Measurements from ENCODE around the gene ERI3.

The ERI3 gene

GRCh38 chr1:44354840-44355581, at the start of gene ERI3:
ERI3 (minus strand) TSS chr1:44355257; CDS start chr1:44355026, 231 bp downstream.
- peak; percentile 96 for DNase-seq

- no peak for DNase-seq
Measured at GRCh38 chr1:44401256-44402228, 46.5 kb upstream of the ERI3 start.

DNA sequence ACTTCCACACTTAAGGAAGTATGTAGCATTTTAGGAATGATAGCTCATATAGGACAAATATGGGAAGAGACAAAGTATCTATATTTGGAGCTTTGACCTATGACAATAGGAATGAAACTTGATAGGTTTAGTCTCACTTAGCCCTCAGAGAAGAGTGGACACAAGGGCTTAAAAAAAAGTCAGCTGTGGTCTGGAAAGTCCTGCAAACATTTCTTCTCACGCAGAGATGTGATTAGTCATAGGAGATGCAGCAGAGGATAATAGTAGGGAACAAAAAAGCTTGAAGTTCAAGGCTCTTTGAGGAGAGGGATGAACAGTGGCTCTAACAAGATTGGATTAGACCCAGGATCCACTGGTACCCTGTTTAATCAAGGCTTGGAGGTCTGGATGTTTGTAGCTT, 35.2 kb upstream of the ERI3 start:
- DNase-seq = peak; percentile 2

DNA sequence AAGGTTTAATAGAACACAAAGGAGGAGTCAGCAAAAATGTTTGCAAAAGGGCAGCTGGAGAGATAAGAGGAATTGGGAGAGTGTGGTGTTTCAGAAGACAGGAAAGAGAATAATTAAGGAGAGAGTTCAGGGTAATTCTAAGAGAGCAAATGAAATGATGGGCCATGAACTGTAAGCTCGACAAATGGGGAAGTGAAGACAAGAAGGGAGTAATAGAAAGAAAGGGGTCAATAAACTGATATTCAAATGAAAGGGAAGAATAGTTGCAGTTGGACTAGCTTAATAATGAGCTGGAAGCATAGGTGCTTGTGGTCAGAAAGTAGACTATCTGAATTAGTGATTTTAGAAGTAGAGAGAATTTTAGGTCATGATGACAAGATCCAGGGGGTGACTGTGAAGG, 34.4 kb upstream of the ERI3 start:
- peak; percentile 13 for DNase-seq

DNA sequence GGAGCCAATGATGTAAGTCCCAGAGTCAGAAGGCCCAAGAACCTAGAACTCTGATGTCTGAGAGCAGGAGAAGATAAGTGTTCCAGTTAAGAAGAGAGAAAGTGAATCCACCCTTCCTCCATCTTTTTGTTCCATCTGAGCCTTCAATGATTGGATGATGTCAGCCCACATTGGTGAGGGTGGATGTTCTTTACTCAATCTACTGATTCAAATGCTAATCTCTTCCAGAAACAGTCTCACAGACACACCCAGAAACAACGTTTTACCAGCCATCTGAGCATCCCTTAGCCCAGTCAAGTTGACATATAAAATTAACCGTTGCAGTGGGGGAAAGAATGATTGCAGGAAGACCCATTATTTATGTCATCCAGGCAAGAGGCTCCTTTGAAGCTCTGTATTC, 33.5 kb upstream of the ERI3 start:
- no peak for DNase-seq

DNA sequence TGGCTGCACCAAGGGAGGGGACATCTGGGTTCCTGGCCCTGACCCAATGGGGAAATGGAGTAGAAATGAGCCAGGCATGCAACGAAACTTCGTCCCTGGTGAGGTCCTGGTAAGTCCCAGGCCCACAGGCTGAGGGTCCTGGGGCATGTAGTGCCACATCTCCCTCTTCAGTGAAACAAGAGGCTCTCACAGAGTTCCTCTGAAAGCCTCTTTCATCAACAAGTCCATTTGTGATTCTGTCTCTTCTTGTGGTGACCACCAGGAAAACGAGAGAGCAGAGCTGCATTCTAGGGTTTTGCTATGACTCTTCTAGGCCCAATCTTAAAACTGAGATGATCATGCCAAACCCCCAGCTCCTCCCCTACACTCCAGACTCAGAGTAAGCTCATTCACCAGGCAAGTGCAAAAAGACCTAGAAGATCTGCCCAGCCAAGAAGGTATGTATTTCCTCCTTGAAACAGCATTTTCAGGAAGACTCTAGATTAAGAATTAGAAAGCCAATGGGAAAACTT, 25.7 kb upstream of the ERI3 start:
- DNase-seq = no peak

DNA sequence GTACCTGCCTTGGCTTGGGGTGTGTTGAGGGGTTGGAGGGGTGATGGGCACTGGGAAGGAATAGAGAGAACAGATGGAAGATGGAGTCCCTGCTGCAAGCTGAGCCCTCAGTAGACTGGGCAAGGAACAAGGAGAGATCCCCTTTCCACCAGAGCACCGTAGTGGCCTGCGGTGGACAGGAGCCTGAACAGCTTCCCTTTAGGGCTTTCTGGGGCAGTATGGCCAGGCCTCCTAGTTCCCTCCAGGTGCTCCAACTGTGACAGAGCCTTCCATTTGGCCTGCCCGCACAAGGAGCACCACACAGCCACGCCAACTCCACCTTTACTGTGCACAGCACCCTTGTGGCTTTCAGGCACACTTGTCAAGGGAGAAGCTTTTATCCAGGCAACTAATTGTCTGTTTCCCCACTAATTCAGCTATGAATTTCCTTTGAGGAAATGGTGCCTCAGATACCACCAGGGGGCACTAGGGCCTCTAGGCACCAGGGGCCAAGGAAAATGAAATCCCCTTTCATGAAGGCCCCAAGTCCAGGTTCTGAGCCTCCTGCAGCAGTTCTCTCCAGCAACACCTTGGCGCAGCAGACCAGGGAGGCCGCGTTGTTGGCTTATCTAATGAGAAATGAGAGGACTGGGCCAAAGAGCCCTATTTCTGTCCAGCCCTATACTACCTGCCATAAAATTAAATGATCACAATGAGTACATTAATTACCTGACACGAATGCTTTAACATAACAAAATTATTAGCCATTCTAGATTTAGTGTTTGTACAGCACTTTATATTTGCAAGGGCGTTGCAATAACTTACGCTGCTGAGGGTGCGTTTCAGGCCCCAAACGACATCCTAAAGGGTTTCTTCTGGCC, 23.1 kb upstream of the ERI3 start:
- peak; percentile 76 for DNase-seq

GRCh38 chr1:44375547-44375946, 20.5 kb upstream of the ERI3 start:
- no peak for DNase-seq

GRCh38 chr1:44371206-44371605, 16.1 kb upstream of the ERI3 start:
- DNase-seq = no peak

DNA sequence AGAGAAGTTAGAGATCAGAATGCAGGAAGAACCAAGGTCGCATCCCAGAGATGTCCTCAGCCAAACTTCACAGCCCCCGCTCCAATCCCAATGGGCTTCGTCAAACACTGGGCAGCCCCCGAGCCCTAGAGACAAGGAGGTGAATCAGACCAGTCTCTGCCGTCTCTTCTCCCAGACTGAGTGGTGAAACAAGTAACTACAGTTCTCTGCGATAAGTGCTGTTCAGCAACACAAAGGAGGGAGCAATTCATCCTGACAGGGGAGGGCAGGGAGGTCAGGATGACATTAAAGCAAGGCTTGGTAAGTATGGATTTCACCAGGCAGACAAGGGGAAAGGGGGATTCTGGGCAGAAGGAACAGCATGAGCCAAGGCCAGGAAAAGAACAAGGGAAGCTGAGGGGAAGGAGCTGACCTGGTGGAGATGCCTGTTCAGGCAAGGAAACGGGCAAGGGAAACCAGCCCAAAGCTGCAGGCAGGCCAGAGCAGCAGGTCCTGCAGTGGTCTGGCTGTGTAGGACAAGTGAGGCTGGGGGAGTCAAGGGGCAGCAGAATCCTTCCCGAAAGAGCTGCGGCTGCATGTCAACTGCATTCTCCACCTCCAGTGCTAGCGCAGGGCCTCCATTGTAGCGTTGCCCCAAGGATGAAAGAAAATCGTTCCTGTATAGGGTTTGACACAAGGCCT, 13.6 kb upstream of the ERI3 start:
- DNase-seq = no peak

- no peak for DNase-seq
Measured at GRCh38 chr1:44367944-44368343, 12.9 kb upstream of the ERI3 start.

DNA sequence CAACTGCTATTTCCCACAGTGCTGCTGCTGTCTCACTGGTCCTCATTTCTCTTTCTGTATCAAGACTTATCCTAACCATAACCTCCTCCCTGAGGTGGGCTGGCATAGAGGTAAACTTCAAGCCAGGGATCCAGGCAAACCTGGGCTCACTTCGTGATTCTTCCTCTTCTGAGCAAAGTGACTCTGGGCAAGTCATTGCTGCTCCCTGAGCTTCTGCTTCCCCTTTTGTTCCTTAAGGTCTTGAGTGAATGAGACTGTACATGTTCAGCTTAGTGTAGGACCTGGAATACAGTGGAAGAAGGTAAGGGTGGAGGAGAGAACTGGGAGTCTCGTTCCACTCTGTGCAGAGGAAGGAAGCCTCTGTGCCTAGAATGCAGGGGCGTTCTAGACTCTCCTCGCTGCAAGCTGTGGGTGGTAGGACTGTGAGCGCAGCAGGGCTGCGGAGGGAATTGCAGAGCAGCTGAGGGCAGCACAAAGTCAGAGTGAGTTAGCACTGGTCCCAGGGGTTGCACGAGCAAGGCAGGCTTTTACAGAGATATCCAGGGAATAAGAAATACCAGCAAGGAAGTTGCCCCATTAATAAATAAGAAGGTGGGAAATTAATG, 11.4 kb upstream of the ERI3 start:
- no peak for DNase-seq

GRCh38 chr1:44361478-44361877, 6.4 kb upstream of the ERI3 start:
- peak; percentile 1 for DNase-seq

DNA sequence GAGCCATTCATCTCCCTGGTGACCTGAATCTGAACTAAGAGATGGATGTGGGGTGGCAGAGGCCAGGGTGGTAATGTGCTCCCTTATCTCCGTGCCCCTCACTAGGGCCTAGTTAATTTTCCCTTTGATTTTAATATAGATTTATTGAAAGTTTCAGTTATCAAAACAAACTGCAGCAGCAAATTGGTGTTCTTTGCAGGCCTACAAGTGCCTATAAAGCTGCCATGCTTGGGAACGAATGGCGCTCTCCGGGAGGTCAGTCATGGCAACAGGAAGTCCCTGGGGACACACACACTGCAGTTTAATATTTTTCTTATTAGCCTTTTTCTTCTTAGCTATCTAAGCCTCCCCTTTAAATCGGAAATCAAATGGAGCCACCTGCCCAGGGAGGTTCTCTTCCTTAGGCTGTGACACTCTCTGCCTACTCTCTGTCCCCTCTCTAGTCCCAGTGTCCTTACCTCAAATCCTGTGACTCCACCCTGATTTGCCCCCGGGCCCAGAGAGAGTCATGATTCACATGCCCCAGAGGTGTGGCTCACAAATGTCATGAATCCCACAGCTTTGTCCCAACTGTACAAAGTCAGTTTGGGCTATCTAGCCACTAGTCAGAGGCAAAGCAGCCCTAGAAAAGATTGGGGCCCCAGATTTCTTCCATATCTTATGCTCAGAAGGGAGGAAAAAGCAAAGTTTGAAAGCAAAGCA, 4.3 kb upstream of the ERI3 start:
- DNase-seq = peak; percentile 1

DNA sequence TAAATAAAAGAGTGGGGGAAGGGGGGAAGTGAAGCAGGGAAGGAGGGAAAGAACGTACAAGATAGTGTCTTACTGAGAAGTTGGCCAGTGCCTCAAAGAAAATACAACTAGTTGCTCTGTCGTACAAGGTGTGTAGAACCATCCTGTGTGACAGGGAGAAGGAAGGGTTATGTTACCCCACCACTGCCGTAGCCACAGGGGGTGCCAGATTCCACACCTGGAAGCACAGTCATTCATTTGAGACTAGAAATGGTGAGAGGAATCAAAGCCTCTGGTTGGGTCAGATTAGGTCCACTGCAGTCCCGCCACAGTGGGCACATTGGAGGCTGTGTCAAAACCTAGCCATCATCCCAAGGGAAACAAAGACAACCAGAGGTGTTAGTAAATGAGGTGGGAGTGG, 2.7 kb upstream of the ERI3 start:
- DNase-seq = no peak

DNA sequence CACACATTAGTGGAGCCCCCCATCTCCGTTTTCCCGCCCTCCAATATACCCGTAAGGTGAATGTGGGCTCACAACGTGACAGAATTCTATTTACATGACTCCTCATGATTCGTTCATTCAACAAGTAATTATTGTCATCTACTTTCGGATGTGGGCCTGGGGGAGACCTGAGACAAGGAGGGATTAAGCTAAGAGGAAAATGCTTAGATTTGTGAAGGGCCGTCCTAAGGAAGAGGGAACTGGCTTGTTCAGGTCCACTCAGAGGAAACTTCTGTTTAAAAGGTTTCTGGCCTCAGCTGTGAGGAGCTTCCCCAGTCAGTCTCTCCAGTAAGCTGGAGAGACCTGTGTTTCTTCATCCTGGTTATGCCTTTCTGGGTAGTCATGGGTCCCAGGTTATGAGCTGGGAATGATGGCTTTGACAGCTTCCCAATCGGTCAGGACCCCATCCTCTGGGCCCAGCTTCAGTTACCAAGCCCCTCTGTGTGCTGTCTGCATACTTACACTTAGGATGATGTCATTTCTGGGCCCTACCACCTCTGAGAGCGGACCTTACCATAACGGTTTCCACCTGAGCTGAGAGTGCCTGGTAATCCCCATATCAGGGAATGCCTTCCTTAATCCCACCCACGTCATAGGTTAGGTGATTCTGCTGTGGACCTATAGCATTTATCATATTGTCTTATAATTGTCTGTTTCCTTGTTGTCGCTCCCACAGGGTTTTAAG, 687 bp upstream of the ERI3 start:
- peak; percentile 7 for DNase-seq

DNA sequence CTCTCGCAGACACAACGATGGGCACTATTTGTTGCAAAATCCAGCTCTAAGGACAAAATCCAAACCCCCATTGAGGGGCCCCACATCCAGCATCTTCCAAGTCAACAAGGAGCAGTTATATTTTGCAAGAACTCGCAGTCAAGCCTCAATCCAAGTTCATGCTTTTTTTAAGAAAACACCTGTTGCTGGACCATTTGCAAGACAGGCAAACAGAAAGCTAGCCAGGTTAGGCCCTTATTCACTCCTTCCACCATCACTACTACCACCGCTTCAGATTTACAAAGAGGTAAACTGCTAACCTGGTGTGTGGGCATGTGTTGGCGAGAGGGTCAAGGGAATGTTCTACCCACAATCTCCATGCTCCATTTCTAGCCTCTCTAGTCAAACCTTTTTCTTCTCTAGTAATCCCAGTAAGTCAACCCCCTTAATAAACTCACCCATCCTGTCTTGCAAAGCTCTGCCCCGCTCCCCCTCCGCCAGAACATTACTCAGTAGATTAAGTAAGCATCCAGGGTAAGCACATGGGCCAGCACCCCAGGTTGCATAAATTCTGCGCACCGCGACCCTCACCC, 703 bp downstream of the ERI3 start:
- DNase-seq = no peak

GRCh38 chr1:44353604-44354003, 1.5 kb downstream of the ERI3 start:
- DNase-seq = no peak

- DNase-seq = no peak
Measured at GRCh38 chr1:44351289-44351688, 3.8 kb downstream of the ERI3 start.

- DNase-seq = no peak
Measured at GRCh38 chr1:44348061-44348485, 7.0 kb downstream of the ERI3 start.
